ENCODE measurements around the gene BPIFA3.

Gene BPIFA3

DNA sequence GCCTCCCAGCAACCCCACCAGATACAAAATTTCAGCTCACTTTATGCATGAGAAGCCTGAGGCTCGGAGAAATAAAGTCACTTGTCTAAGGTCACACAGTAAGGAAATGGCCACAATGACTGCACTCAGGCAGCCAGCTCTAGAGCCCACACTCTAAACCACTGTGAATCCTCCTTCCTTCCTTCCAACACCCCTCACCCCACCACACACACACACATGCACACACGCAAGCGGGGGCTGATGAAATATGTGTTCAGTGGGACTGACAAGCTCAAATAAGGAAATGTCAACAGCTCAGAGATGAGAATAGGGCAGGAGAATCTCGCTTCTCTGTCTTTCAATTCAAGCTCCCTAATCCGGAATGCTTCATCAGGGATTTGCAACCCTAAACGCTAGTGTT, 12.7 kb downstream of the BPIFA3 start:
- no peaks in the 10 kb centered on the region for H3K27me3 ChIP-seq (ENCODE audit: control insufficient read depth, insufficient read depth, low read length)
- H3K4me1 ChIP-seq (ENCODE audit: control insufficient read depth, insufficient read depth, low read length), result no peaks in the 10 kb centered on the region
- H3K4me3 ChIP-seq (ENCODE audit: low read depth, low read length), result no peak overlapping the region
- H3K36me3 ChIP-seq (ENCODE audit: control insufficient read depth, insufficient read depth, low read length), result no peaks in the 10 kb centered on the region
- no peak overlapping the region for H3K9ac ChIP-seq (ENCODE audit: low read depth, low read length)
- no peaks in the 10 kb centered on the region for H3K9me3 ChIP-seq (ENCODE audit: control insufficient read depth, insufficient read depth, low read length)

DNA sequence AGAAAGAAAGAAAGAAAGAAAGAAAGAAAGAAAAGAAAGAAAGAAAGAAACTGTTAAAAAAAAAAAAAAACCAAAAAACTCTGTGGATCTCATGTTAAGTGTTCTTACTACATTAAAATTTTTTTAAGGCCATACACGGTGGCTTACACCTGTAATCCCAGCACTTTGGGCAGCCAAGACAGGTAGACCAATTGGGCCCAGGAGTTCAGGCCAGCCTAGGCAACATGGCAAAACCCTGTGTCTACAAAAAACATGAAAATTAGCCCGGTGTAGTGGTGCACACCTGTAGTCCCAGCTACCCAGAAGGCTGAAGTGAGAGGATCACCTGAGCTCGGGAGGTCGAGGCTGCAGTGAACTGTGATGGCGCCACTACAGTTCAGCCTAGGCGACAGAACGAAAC, 14.1 kb downstream of the BPIFA3 start:
- Histone ChIP-seq H3K9me3 (ENCODE audit: control insufficient read depth, insufficient read depth, low read length) (no peaks in the 10 kb centered on the region), H3K27me3 (ENCODE audit: control insufficient read depth, insufficient read depth, low read length) (no peaks in the 10 kb centered on the region), H3K4me3 (ENCODE audit: low read depth, low read length) (no peak overlapping the region), H3K36me3 (ENCODE audit: control insufficient read depth, insufficient read depth, low read length) (no peaks in the 10 kb centered on the region), H3K9ac (ENCODE audit: low read depth, low read length) (no peak overlapping the region), H3K4me1 (ENCODE audit: control insufficient read depth, insufficient read depth, low read length) (no peaks in the 10 kb centered on the region)

DNA sequence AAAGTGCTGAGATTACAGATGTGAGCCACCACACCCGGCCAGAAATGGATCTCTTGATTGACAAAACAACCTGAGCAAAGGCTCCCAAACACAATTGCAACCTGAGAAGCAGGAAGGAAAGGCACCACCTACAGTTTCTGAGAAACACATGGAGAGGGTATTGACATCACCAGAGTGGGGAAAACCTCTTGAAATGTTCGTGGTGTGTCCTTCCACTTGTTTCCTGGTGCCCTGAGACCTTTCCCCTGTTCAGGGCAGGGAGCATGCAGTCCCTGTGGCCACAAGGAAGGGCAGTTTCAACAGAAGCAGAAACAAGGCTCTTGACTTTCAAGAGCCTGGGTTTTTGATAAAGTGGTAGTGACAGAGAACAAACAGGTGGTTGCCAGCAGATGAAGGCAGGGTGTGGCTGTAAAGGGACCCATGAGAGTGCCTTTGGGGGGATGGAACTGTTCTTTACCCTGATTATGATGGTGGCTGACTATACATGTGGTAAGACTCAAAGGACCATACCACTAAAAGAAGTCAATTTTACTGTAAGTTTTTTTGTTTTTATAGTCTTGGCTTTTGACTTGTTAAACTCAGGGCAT, 15.4 kb downstream of the BPIFA3 start:
- Histone ChIP-seq H3K9me3 (ENCODE audit: control insufficient read depth, insufficient read depth, low read length) (no peaks in the 10 kb centered on the region), H3K9ac (ENCODE audit: low read depth, low read length) (no peak overlapping the region), H3K4me1 (ENCODE audit: control insufficient read depth, insufficient read depth, low read length) (no peaks in the 10 kb centered on the region), H3K27me3 (ENCODE audit: control insufficient read depth, insufficient read depth, low read length) (no peaks in the 10 kb centered on the region), H3K36me3 (ENCODE audit: control insufficient read depth, insufficient read depth, low read length) (no peaks in the 10 kb centered on the region), H3K4me3 (ENCODE audit: low read depth, low read length) (no peak overlapping the region)

DNA sequence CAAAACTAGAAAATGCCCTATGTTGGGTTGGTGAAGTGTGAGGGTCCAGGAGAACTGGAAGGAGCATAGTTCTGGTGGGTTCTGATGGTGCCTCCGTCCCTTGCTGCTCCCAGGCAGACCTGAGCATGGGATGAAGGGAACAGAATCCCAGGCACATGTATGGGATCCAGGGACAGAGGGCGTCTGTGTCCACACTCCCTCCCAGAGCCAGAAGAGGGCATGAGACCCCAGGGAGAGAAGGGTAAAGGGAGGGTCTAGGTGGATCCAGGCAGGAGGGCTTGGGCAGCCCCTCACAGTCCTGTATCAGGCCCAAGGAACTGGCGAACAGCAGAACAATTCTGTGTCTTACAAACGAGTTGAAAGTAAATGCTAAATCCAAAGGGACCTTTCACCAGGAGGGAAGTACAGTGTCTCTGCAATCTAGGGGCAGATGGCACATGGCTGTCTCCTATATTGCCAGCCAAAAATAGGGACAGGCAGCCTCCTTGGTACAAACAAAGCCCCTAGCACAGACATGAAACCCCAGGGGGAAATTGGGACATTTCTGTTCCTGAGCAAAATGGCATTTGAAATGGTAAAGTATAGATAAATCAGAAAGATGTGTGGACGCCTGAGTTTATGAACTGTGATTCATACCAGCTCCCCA, 16.1 kb downstream of the BPIFA3 start:
- Histone ChIP-seq H3K4me1 (ENCODE audit: control insufficient read depth, insufficient read depth, low read length) (no peaks in the 10 kb centered on the region), H3K36me3 (ENCODE audit: control insufficient read depth, insufficient read depth, low read length) (no peaks in the 10 kb centered on the region), H3K4me3 (ENCODE audit: low read depth, low read length) (no peak overlapping the region), H3K9me3 (ENCODE audit: control insufficient read depth, insufficient read depth, low read length) (no peaks in the 10 kb centered on the region), H3K9ac (ENCODE audit: low read depth, low read length) (no peak overlapping the region), H3K27me3 (ENCODE audit: control insufficient read depth, insufficient read depth, low read length) (no peaks in the 10 kb centered on the region)

DNA sequence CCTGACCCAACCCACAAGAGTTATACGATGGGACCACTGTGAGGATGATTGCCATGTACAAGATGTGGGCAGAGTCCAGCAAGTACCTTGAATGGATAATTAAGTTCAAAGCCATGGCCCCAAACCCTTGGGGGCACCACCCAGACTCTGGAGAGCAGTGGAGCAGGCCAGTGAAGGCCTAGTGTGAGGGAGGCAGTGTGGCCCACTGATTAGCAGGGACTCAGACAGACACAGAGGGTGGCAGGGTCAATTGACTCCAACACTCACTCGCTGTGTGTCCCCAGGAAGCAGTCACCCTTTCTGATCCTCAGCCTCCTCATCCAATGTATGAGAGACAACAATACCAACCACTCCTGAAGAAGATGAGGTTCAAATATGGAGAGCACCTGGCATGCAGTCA, 16.9 kb downstream of the BPIFA3 start:
- H3K4me1 ChIP-seq (ENCODE audit: control insufficient read depth, insufficient read depth, low read length), result no peaks in the 10 kb centered on the region
- no peaks in the 10 kb centered on the region for H3K9me3 ChIP-seq (ENCODE audit: control insufficient read depth, insufficient read depth, low read length)
- H3K27me3 ChIP-seq (ENCODE audit: control insufficient read depth, insufficient read depth, low read length), result no peaks in the 10 kb centered on the region
- no peak overlapping the region for H3K9ac ChIP-seq (ENCODE audit: low read depth, low read length)
- H3K36me3 ChIP-seq (ENCODE audit: control insufficient read depth, insufficient read depth, low read length), result no peaks in the 10 kb centered on the region
- no peak overlapping the region for H3K4me3 ChIP-seq (ENCODE audit: low read depth, low read length)

DNA sequence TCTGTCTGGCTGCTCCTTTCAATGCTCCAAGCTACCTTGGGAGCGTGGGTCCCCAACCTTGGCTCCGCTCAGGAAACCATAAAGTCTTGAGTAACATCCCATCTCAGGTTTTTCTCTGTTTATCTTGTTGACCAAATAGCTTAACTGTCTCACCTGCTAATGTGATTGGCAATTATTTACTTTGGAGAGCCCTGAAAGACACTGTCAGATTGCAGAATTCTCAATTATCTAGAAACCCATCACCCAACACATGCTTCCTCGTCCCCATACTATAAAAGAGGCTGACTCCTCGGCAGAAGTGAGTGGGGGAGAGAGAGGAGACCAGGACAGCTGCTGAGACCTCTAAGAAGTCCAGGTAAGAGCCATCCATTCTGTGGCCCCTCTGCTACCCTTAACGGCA, 18.5 kb downstream of the BPIFA3 start, which contains the start of gene BPIFA1:
BPIFA1 (plus strand) TSS at position 301 of the 400 bp plus-strand sequence. CDS start 1,716 bp downstream, outside the sequence.
- Histone ChIP-seq H3K36me3 (ENCODE audit: control insufficient read depth, insufficient read depth, low read length) (no peaks in the 10 kb centered on the region), H3K27me3 (ENCODE audit: control insufficient read depth, insufficient read depth, low read length) (no peaks in the 10 kb centered on the region), H3K9ac (ENCODE audit: low read depth, low read length) (no peak within 1 kb of the TSS), H3K9me3 (ENCODE audit: control insufficient read depth, insufficient read depth, low read length) (no peaks in the 10 kb centered on the region), H3K4me1 (ENCODE audit: control insufficient read depth, insufficient read depth, low read length) (no peaks in the 10 kb centered on the region), H3K4me3 (ENCODE audit: low read depth, low read length) (no peak within 1 kb of the TSS)

DNA sequence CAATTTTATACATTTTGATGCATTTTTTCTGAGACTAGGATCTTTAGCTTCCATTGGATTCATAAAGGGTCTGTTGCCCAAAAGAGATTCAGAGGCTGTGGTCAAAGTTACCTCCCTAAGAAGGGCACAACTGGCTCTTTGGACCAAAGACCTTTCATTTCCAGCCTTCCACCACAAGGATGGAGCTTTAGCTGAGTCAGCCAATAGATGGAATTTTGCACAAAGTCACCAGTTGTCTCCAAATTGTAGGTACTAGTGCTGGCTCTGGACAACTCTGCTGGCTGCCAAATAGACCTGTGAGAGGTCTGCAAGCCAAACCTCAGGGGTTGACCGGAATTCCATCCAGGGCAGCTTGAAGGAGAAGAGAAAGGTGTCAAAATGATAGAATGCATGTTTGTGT, 19.2 kb downstream of the BPIFA3 start:
- H3K36me3 ChIP-seq (ENCODE audit: control insufficient read depth, insufficient read depth, low read length), result no peaks in the 10 kb centered on the region
- H3K4me1 ChIP-seq (ENCODE audit: control insufficient read depth, insufficient read depth, low read length), result no peaks in the 10 kb centered on the region
- no peaks in the 10 kb centered on the region for H3K27me3 ChIP-seq (ENCODE audit: control insufficient read depth, insufficient read depth, low read length)
- no peak overlapping the region for H3K4me3 ChIP-seq (ENCODE audit: low read depth, low read length)
- H3K9me3 ChIP-seq (ENCODE audit: control insufficient read depth, insufficient read depth, low read length), result no peaks in the 10 kb centered on the region
- no peak overlapping the region for H3K9ac ChIP-seq (ENCODE audit: low read depth, low read length)

DNA sequence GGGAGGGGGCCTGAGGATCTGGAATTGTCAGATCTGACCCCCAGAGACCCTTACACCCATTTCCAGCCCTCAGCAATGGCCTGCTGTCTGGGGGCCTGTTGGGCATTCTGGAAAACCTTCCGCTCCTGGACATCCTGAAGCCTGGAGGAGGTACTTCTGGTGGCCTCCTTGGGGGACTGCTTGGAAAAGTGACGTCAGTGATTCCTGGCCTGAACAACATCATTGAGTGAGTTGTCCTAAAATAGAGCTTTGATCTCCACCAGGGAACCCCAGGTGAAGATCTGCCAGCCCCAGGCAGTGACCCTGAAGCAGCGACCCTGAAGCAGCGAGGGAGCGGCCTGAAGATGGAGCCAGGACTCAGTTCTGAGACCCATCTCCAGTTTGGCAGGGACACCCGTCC, 20.8 kb downstream of the BPIFA3 start:
- no peaks in the 10 kb centered on the region for H3K27me3 ChIP-seq (ENCODE audit: control insufficient read depth, insufficient read depth, low read length)

DNA sequence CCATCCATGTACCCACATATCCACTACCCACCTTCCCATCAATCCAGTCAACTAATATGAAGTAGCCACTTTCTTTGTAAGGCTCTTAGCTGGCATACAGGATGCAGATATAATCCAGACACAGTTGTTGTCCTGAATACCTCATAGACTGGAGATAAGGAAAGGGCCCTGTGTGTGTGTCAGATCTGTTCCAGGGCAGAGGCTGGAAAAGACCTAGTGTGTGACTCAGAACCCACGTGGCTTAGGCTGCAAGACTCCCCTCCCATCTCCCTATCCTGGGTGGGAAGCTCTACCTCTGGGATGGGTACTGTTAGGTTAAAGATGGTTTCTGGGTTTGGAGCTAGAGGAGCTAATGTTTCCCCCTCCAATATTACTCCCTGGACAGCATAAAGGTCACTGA, 22.3 kb downstream of the BPIFA3 start:
- H3K4me1 ChIP-seq (ENCODE audit: control insufficient read depth, insufficient read depth, low read length), result no peaks in the 10 kb centered on the region
- no peak overlapping the region for H3K9ac ChIP-seq (ENCODE audit: low read depth, low read length)
- H3K9me3 ChIP-seq (ENCODE audit: control insufficient read depth, insufficient read depth, low read length), result no peaks in the 10 kb centered on the region
- no peaks in the 10 kb centered on the region for H3K27me3 ChIP-seq (ENCODE audit: control insufficient read depth, insufficient read depth, low read length)
- no peaks in the 10 kb centered on the region for H3K36me3 ChIP-seq (ENCODE audit: control insufficient read depth, insufficient read depth, low read length)
- H3K4me3 ChIP-seq (ENCODE audit: low read depth, low read length), result no peak overlapping the region

More for the DNA sequence above, 20.8 kb downstream of the BPIFA3 start:
- no peak overlapping the region for H3K9ac ChIP-seq (ENCODE audit: low read depth, low read length)
- no peaks in the 10 kb centered on the region for H3K4me1 ChIP-seq (ENCODE audit: control insufficient read depth, insufficient read depth, low read length)
- H3K9me3 ChIP-seq (ENCODE audit: control insufficient read depth, insufficient read depth, low read length), result no peaks in the 10 kb centered on the region
- H3K36me3 ChIP-seq (ENCODE audit: control insufficient read depth, insufficient read depth, low read length), result no peaks in the 10 kb centered on the region
- H3K4me3 ChIP-seq (ENCODE audit: low read depth, low read length), result no peak overlapping the region

DNA sequence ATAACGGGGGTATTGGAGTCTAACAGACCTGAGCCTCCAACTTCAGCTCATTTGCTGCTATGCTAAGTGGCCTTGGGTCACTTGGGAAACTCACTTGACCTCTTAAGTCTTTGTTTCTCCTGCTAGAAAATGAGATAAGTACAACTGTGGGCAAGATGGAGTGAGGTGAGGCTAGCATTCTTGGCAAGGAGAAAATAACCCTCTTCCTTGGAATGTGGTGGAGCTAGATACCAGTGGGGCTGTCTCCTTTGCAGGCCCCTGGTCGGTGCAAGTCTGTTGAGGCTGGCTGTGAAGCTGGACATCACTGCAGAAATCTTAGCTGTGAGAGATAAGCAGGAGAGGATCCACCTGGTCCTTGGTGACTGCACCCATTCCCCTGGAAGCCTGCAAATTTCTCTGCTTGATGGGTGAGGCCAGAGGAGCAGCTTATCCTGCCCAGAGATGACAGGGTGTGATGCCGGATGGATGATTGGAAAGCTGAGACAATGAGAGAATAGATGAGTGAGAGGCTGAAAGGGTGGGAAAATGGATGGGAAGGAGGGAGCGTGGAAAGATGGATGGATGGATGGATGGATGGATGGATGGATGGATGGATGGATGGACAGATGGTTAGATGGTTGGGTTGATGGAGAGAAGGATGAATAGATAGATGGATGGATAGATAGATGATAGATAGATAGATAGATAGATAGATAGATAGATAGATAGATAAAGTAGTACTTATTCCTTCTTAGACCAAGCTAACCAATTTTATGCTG, 23.0 kb downstream of the BPIFA3 start:
- no peak overlapping the region for H3K4me3 ChIP-seq (ENCODE audit: low read depth, low read length)
- H3K36me3 ChIP-seq (ENCODE audit: control insufficient read depth, insufficient read depth, low read length), result no peaks in the 10 kb centered on the region
- no peaks in the 10 kb centered on the region for H3K9me3 ChIP-seq (ENCODE audit: control insufficient read depth, insufficient read depth, low read length)
- H3K4me1 ChIP-seq (ENCODE audit: control insufficient read depth, insufficient read depth, low read length), result no peaks in the 10 kb centered on the region
- H3K27me3 ChIP-seq (ENCODE audit: control insufficient read depth, insufficient read depth, low read length), result no peaks in the 10 kb centered on the region
- H3K9ac ChIP-seq (ENCODE audit: low read depth, low read length), result no peak overlapping the region

DNA sequence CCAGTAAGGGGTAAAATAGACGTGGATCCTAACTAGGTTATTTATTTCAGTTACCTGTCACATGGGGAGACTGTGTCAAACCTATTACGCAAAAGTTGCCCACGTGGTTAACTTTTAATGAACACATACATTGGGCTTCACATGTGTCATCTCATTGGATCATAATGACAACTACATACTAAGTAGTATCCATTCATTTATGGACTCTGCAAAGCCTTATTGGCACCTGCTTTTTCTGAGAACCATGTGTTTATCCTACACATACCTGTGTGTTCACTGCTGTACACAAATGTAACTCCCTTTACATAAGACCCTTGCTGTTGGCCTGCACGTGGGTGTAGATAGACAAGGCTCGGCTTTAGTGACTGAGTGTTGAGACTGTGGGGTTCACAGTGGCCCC, 23.8 kb downstream of the BPIFA3 start:
- Histone ChIP-seq H3K4me3 (ENCODE audit: low read depth, low read length) (no peak overlapping the region), H3K36me3 (ENCODE audit: control insufficient read depth, insufficient read depth, low read length) (no peaks in the 10 kb centered on the region), H3K27me3 (ENCODE audit: control insufficient read depth, insufficient read depth, low read length) (no peaks in the 10 kb centered on the region), H3K9ac (ENCODE audit: low read depth, low read length) (no peak overlapping the region), H3K9me3 (ENCODE audit: control insufficient read depth, insufficient read depth, low read length) (no peaks in the 10 kb centered on the region), H3K4me1 (ENCODE audit: control insufficient read depth, insufficient read depth, low read length) (no peaks in the 10 kb centered on the region)
